ENCODE data around the gene ESPN.

DNA sequence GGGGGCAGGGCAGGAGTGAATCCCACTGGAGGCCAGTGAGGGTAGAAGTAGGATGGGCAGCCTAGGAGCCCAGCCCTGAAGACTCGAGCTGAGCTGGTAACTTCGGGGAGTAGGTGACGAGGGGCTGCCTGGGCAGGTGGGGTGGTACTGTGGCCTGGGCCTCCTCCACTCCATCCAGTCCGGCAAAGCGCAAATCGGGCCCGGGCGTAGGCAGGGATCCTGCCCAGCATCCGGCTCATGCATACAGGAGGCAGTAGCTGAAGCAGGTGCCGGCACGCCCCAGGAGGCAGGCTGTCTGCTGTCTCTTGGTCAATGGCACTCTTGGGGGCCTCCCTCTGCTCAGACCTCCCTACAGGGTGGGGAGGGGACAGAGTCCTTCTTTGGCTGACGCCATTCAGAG lies 42.6 kb downstream of the ESPN start:
- TF ChIP-seq YY1 (IDR thresholded peaks at IDR 0.05; ENCODE audit: insufficient read depth, insufficient read length): no peak
- no peak for TF ChIP-seq SUZ12 (IDR thresholded peaks at IDR 0.05; ENCODE audit: extremely low read depth, insufficient read depth, insufficient read length)
- no peak for TF ChIP-seq ZNF274 (IDR thresholded peaks at IDR 0.05; ENCODE audit: low read depth, low read length)

All from NT2/D1 (cell line).